Measurements from ENCODE around the gene TEX10. TPM values are rescaled to one million over a fixed set of nuclear protein-coding genes. Genes with fewer than 3 reads are reported as not detected.

TEX10 gene
- total and polyA plus RNA-seq, 2 of the 13 experiments (the other 11 are each of a cell fraction or from before 2014, with no cell fraction given): 18.1 to 38.7 TPM

DNA sequence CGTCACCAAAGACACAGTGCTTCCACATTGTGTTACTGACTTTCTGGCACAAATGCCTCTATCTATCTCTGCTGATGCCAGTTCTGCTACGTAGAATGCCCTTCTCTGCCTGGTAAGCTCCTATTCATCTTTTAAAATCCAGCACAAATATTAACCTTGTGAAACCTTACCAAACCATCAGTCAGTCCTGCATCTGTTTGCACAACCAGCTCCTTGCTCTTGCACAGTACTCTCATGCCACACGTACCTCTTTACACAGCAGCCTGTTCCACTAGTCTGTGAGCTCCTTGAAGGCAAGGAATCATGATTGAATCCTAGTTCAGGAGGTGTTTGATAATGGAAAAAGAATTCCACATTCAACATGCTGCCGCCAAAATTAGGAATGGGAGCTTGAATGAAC, 56.3 kb downstream of the TEX10 start:
- Histone ChIP-seq H3K9ac (ENCODE audit: insufficient read depth, low read depth, low read length) (no peak overlapping the region), H3K4me2 (ENCODE audit: low read depth, low read length) (no peak overlapping the region), H3K27ac (ENCODE audit: extremely low read length, insufficient read depth, low read length) (no peak overlapping the region), H3K79me2 (ENCODE audit: insufficient read depth, low read length) (no peaks in the 10 kb centered on the region), H3K36me3 (replicated peaks in 1 of 2; ENCODE audit: control insufficient read depth in 1 of 2, insufficient read depth in 2 of 2, low read length in 2 of 2) (peaks cover 21 to 87% of the 10 kb centered on the region in 2 experiments), H3K27me3 (ENCODE audit: control insufficient read depth in 1 of 2, insufficient read depth in 2 of 2, low read length in 2 of 2) (no peaks in the 10 kb centered on the region), H3K9me3 (ENCODE audit: low read length) (no peaks in the 10 kb centered on the region), H4K20me1 (ENCODE audit: insufficient read depth, low read length) (peaks cover 6% of the 10 kb centered on the region; the same call in 1 of the 2 replicates), H2AFZ (ENCODE audit: low read length) (no peak overlapping the region), H3K4me1 (ENCODE audit: insufficient read depth, low read length) (peaks cover 34% of the 10 kb centered on the region), H3K4me3 (replicated peaks in 1 of 3; ENCODE audit: insufficient read depth in 1 of 3, low read depth in 2 of 3, low read length in 3 of 3) (no peak overlapping the region)
- FAIRE-seq (no peak), ATAC-seq (no peak), DNase-seq (ENCODE audit: low spot score) (no peak)
- ChIA-PET CTCF (ENCODE audit: low intra/inter-chr PET ratio, low total read pairs) (no interaction called here), POLR2A (no interaction called here)
- intact Hi-C loops (cut with micrococcal nuclease; ENCODE audit: unreplicated experiment): no loop called here
- in situ Hi-C loops (cut with HindIII; ENCODE audit: extremely low pct_ligation_motif_present, low pct_unique_long_range_greater_than_20kb): no loop called here
- no TSS peak for BruUV-seq (replicated peaks)
- WGBS (ENCODE audit: low lambda C conversion rate): 96% methylated on average over 4 of the region's 4 CpGs
- no peak for TF ChIP-seq SALL2 (CRISPR knock-in tag; IDR thresholded peaks at IDR 0.05)
- TF ChIP-seq ZNF235 (CRISPR knock-in tag; IDR thresholded peaks at IDR 0.05; ENCODE audit: borderline replicate concordance): no peak
- TF ChIP-seq, protein P1, sequence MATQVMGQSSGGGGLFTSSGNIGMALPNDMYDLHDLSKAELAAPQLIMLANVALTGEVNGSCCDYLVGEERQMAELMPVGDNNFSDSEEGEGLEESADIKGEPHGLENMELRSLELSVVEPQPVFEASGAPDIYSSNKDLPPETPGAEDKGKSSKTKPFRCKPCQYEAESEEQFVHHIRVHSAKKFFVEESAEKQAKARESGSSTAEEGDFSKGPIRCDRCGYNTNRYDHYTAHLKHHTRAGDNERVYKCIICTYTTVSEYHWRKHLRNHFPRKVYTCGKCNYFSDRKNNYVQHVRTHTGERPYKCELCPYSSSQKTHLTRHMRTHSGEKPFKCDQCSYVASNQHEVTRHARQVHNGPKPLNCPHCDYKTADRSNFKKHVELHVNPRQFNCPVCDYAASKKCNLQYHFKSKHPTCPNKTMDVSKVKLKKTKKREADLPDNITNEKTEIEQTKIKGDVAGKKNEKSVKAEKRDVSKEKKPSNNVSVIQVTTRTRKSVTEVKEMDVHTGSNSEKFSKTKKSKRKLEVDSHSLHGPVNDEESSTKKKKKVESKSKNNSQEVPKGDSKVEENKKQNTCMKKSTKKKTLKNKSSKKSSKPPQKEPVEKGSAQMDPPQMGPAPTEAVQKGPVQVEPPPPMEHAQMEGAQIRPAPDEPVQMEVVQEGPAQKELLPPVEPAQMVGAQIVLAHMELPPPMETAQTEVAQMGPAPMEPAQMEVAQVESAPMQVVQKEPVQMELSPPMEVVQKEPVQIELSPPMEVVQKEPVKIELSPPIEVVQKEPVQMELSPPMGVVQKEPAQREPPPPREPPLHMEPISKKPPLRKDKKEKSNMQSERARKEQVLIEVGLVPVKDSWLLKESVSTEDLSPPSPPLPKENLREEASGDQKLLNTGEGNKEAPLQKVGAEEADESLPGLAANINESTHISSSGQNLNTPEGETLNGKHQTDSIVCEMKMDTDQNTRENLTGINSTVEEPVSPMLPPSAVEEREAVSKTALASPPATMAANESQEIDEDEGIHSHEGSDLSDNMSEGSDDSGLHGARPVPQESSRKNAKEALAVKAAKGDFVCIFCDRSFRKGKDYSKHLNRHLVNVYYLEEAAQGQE (IDR thresholded peaks at IDR 0.05; ENCODE audit: borderline replicate concordance in 1 of 2, low read depth in 1 of 2, low read length in 2 of 2): no peak
- TF ChIP-seq, protein P2, sequence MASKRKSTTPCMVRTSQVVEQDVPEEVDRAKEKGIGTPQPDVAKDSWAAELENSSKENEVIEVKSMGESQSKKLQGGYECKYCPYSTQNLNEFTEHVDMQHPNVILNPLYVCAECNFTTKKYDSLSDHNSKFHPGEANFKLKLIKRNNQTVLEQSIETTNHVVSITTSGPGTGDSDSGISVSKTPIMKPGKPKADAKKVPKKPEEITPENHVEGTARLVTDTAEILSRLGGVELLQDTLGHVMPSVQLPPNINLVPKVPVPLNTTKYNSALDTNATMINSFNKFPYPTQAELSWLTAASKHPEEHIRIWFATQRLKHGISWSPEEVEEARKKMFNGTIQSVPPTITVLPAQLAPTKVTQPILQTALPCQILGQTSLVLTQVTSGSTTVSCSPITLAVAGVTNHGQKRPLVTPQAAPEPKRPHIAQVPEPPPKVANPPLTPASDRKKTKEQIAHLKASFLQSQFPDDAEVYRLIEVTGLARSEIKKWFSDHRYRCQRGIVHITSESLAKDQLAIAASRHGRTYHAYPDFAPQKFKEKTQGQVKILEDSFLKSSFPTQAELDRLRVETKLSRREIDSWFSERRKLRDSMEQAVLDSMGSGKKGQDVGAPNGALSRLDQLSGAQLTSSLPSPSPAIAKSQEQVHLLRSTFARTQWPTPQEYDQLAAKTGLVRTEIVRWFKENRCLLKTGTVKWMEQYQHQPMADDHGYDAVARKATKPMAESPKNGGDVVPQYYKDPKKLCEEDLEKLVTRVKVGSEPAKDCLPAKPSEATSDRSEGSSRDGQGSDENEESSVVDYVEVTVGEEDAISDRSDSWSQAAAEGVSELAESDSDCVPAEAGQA (IDR thresholded peaks at IDR 0.05; ENCODE audit: low read depth): no peak
- TF ChIP-seq, protein P2 (CRISPR knock-in tag; IDR thresholded peaks at IDR 0.05; ENCODE audit: borderline replicate concordance): no peak
- TF ChIP-seq, protein P3, sequence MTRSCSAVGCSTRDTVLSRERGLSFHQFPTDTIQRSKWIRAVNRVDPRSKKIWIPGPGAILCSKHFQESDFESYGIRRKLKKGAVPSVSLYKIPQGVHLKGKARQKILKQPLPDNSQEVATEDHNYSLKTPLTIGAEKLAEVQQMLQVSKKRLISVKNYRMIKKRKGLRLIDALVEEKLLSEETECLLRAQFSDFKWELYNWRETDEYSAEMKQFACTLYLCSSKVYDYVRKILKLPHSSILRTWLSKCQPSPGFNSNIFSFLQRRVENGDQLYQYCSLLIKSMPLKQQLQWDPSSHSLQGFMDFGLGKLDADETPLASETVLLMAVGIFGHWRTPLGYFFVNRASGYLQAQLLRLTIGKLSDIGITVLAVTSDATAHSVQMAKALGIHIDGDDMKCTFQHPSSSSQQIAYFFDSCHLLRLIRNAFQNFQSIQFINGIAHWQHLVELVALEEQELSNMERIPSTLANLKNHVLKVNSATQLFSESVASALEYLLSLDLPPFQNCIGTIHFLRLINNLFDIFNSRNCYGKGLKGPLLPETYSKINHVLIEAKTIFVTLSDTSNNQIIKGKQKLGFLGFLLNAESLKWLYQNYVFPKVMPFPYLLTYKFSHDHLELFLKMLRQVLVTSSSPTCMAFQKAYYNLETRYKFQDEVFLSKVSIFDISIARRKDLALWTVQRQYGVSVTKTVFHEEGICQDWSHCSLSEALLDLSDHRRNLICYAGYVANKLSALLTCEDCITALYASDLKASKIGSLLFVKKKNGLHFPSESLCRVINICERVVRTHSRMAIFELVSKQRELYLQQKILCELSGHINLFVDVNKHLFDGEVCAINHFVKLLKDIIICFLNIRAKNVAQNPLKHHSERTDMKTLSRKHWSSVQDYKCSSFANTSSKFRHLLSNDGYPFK (CRISPR knock-in tag; IDR thresholded peaks at IDR 0.05; ENCODE audit: borderline replicate concordance): no peak
- TF ChIP-seq, protein P4, sequence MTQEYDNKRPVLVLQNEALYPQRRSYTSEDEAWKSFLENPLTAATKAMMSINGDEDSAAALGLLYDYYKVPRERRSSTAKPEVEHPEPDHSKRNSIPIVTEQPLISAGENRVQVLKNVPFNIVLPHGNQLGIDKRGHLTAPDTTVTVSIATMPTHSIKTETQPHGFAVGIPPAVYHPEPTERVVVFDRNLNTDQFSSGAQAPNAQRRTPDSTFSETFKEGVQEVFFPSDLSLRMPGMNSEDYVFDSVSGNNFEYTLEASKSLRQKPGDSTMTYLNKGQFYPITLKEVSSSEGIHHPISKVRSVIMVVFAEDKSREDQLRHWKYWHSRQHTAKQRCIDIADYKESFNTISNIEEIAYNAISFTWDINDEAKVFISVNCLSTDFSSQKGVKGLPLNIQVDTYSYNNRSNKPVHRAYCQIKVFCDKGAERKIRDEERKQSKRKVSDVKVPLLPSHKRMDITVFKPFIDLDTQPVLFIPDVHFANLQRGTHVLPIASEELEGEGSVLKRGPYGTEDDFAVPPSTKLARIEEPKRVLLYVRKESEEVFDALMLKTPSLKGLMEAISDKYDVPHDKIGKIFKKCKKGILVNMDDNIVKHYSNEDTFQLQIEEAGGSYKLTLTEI (CRISPR knock-in tag; conservative IDR thresholded peaks at IDR 0.05): no peak
